HepG2 (cell line): ENCODE measurements around the gene MSMB. TPM values are rescaled to one million over a fixed set of nuclear protein-coding genes. Genes with fewer than 3 reads are reported as not detected.

Experiments
- ATF4 ChIP-seq, 2 experiments: fragments of 450-650 bp in 1 of 2; sonication (generic) in 1 of 2; formaldehyde crosslinking; IDR thresholded peaks; 2 replicates each; pipeline versions ENCODE4 v1.5.0 to v1.8.0; 2020 to 2022; ENCODE audit warnings: mild to moderate bottlenecking in 1 of 2, missing genetic modification reagents in 1 of 2
- ATF7-NPFF ChIP-seq: sonication (generic); formaldehyde crosslinking; IDR thresholded peaks from 2 replicates; pipeline ENCODE4 v1.8.1; 2023; ENCODE audit warnings: mild to moderate bottlenecking, low read depth, missing genetic modification reagents, moderate library complexity
- CCDC6 ChIP-seq: sonication (generic); formaldehyde crosslinking; IDR thresholded peaks from 2 replicates; pipeline ENCODE4 v1.8.1; 2022; ENCODE audit warnings: mild to moderate bottlenecking, missing genetic modification reagents, moderate library complexity
- DBP ChIP-seq: sonication (generic); formaldehyde crosslinking; IDR thresholded peaks from 2 replicates; pipeline ENCODE4 v1.4.0; 2020; ENCODE audit warnings: missing genetic modification reagents; ENCODE audit errors: not compliant biosample characterization
- EP300 ChIP-seq, 3 experiments: sonication (generic) in 1 of 3; formaldehyde crosslinking in 1 of 3; IDR thresholded peaks; 2 replicates each; pipeline versions ENCODE4 v1.5.1 to v1.6.1; 2011 to 2020; ENCODE audit warnings: low read depth in 2 of 3, low read length in 2 of 3, borderline replicate concordance in 1 of 3, improper control_type of control experiment in 1 of 3, mild to moderate bottlenecking in 1 of 3, missing genetic modification reagents in 1 of 3, moderate library complexity in 1 of 3
- FOSL2 ChIP-seq: sonication (generic); formaldehyde crosslinking; IDR thresholded peaks from 2 replicates; pipeline ENCODE4 v1.4.0; 2020; ENCODE audit warnings: missing genetic modification reagents
- FOXJ3 ChIP-seq: sonication (generic); formaldehyde crosslinking; IDR thresholded peaks from 2 replicates; pipeline ENCODE4 v1.4.0; 2020; ENCODE audit warnings: missing genetic modification reagents, mild to moderate bottlenecking, borderline replicate concordance
- HDAC1 ChIP-seq: sonication (generic); formaldehyde crosslinking; IDR thresholded peaks from 2 replicates; pipeline ENCODE4 v1.5.1; 2020; ENCODE audit warnings: mild to moderate bottlenecking, missing genetic modification reagents
- MAZ ChIP-seq, 2 experiments: sonication (generic) in 1 of 2; formaldehyde crosslinking in 1 of 2; IDR thresholded peaks; 2 replicates each; pipeline versions ENCODE4 v1.5.0 to v1.6.1; 2012 to 2020; ENCODE audit warnings: low read depth in 2 of 2, mild to moderate bottlenecking in 2 of 2, borderline replicate concordance in 1 of 2, improper control_type of control experiment in 1 of 2, low read length in 1 of 2, missing genetic modification reagents in 1 of 2, moderate library complexity in 1 of 2
- MED8 ChIP-seq: sonication (generic); formaldehyde crosslinking; IDR thresholded peaks from 2 replicates; pipeline ENCODE4 v1.8.1; 2023; ENCODE audit warnings: mild to moderate bottlenecking, missing genetic modification reagents; ENCODE audit not compliant: insufficient replicate concordance
- MEIS1 ChIP-seq: sonication (generic); formaldehyde crosslinking; IDR thresholded peaks from 2 replicates; pipeline ENCODE4 v1.9.0; 2021; ENCODE audit warnings: mild to moderate bottlenecking, missing genetic modification reagents, moderate library complexity, borderline replicate concordance
- MLX ChIP-seq: IDR thresholded peaks from 2 replicates; pipeline ENCODE4 v1.6.1; 2016
- MTERF4 ChIP-seq: sonication (generic); formaldehyde crosslinking; IDR thresholded peaks from 2 replicates; pipeline ENCODE4 v1.8.0; 2023; ENCODE audit warnings: mild to moderate bottlenecking, missing genetic modification reagents
- NR2F1 ChIP-seq, 2 experiments: fragments of 450-650 bp in 1 of 2; formaldehyde crosslinking in 1 of 2; IDR thresholded peaks; 2 replicates each; pipeline versions ENCODE4 v1.5.0 to v1.6.1; 2016 to 2020; ENCODE audit warnings: mild to moderate bottlenecking in 1 of 2, missing compliant biosample characterization in 1 of 2, missing genetic modification reagents in 1 of 2, moderate library complexity in 1 of 2
- SRF ChIP-seq: IDR thresholded peaks from 2 replicates; pipeline ENCODE4 v1.6.1; 2011; ENCODE audit warnings: mild to moderate bottlenecking, low read depth, low read length, moderate library complexity
- TCF7L2 ChIP-seq: IDR thresholded peaks from 2 replicates; pipeline ENCODE4 v1.6.1; 2011; ENCODE audit warnings: mild to moderate bottlenecking, low read depth, low read length, moderate library complexity
- ZNF136 ChIP-seq: sonication (generic); formaldehyde crosslinking; IDR thresholded peaks from 2 replicates; pipeline ENCODE4 v1.8.1; 2022; ENCODE audit warnings: low read depth, mild to moderate bottlenecking, moderate library complexity, missing genetic modification reagents
- ZNF232 ChIP-seq: sonication (generic); formaldehyde crosslinking; IDR thresholded peaks from 2 replicates; pipeline ENCODE4 v1.4.0; 2020; ENCODE audit warnings: missing genetic modification reagents, borderline replicate concordance
- ZNF264 ChIP-seq: sonication (generic); formaldehyde crosslinking; IDR thresholded peaks from 2 replicates; pipeline ENCODE4 v1.4.0; 2020; ENCODE audit warnings: missing genetic modification reagents
- ZNF746 ChIP-seq: sonication (generic); formaldehyde crosslinking; IDR thresholded peaks from 2 replicates; pipeline ENCODE4 v1.8.0; 2022; ENCODE audit warnings: mild to moderate bottlenecking, missing genetic modification reagents
- ZSCAN21 ChIP-seq: sonication (generic); formaldehyde crosslinking; IDR thresholded peaks from 2 replicates; pipeline ENCODE4 v1.8.0; 2022; ENCODE audit warnings: mild to moderate bottlenecking, missing genetic modification reagents, moderate library complexity, borderline replicate concordance
- polyA plus RNA-seq, 8 experiments: library from polyadenylated mRNA; depleted of rRNA in 3 of 8; stranded (reverse) in 7 of 8; unstranded in 1 of 8; fragments of >200 nt; fragmentation: Illumina TruSeq in 4 of 8; extraction: Trizol in 4 of 8; gene quantifications; 2 replicates each; pipeline versions ENCODE4 v1.2.1 to v1.2.3, GENCODE V29; 2011 to 2016; ENCODE audit warnings: low read depth in 4 of 8, missing spikeins in 1 of 8, mixed read lengths in 1 of 8; ENCODE audit not compliant: insufficient read depth in 1 of 8
- total RNA-seq, 5 experiments: library from RNA; depleted of rRNA; stranded (reverse); fragments of >200 nt; fragmentation: Illumina TruSeq; extraction: Trizol; gene quantifications; 2 replicates each; pipeline ENCODE4 v1.2.3, GENCODE V29; 2016; ENCODE audit warnings: low read depth in 1 of 5
- TF ChIP-seq, protein P1 (sequence below): sonication (generic); formaldehyde crosslinking; IDR thresholded peaks from 2 replicates; pipeline ENCODE4 v1.9.0; 2021; ENCODE audit warnings: missing genetic modification reagents, borderline replicate concordance

The MSMB gene
- total and polyA plus RNA-seq, 2 of the 13 experiments (the other 11 are each of a cell fraction or from before 2014, with no cell fraction given) = 0.84 TPM; not detected in 1

- TF ChIP-seq MTERF4 (CRISPR knock-in tag) (no peak), ZNF264 (CRISPR knock-in tag) (peak; percentile 61; the same call in 1 of the 2 replicates), TCF7L2 (peak; percentile 17; the same call in 1 of the 2 replicates), DBP (CRISPR knock-in tag) (no peak), NR2F1 (CRISPR knock-in tag; IDR thresholded peaks at IDR 0.05) (peak; percentile 61 to 92; a peak in 2 of 4 replicates), ATF4 (CRISPR knock-in tag; IDR thresholded peaks at IDR 0.05) (peak in 1 of 2 experiments; percentile 52; a peak in 1 of 4 replicates), FOXJ3 (CRISPR knock-in tag) (peak; percentile 96; the same call in 1 of the 2 replicates), ZSCAN21 (CRISPR knock-in tag) (0 out of 2 replicates have a peak, but pooled peaks have one; percentile 68), MAZ (IDR thresholded peaks at IDR 0.05; ENCODE audit: borderline replicate concordance, low read depth, low read length) (no peak), MAZ (CRISPR knock-in tag; IDR thresholded peaks at IDR 0.05; ENCODE audit: low read depth) (0 out of 2 replicates have a peak, but pooled peaks have one; percentile 29), MEIS1 (CRISPR knock-in tag) (peak; percentile 46), ZNF746 (CRISPR knock-in tag) (peak; percentile 90), SRF (0 out of 2 replicates have a peak, but pooled peaks have one; percentile 21), HDAC1 (CRISPR knock-in tag) (peak; percentile 56), MLX (CRISPR knock-in tag) (peak; percentile 89), CCDC6 (CRISPR knock-in tag) (0 out of 2 replicates have a peak, but pooled peaks have one; percentile 25), ZNF136 (CRISPR knock-in tag) (peak; percentile 69; the same call in 1 of the 2 replicates), FOSL2 (CRISPR knock-in tag) (peak; percentile 79), EP300 (IDR thresholded peaks at IDR 0.05; ENCODE audit: low read depth in 2 of 2, low read length in 2 of 2) (peak; percentile 72 to 99; a peak in 3 of 4 replicates), EP300 (CRISPR knock-in tag; IDR thresholded peaks at IDR 0.05; ENCODE audit: borderline replicate concordance) (peak; percentile 95), MED8 (CRISPR knock-in tag) (peak; percentile 86), ZNF232 (CRISPR knock-in tag) (peak; percentile 78; the same call in 1 of the 2 replicates), ATF7-NPFF (CRISPR knock-in tag) (0 out of 2 replicates have a peak, but pooled peaks have one; percentile 30)
- TF ChIP-seq, protein P1, sequence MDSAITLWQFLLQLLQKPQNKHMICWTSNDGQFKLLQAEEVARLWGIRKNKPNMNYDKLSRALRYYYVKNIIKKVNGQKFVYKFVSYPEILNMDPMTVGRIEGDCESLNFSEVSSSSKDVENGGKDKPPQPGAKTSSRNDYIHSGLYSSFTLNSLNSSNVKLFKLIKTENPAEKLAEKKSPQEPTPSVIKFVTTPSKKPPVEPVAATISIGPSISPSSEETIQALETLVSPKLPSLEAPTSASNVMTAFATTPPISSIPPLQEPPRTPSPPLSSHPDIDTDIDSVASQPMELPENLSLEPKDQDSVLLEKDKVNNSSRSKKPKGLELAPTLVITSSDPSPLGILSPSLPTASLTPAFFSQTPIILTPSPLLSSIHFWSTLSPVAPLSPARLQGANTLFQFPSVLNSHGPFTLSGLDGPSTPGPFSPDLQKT (CRISPR knock-in tag) = no peak
These were observed 6.2 kb upstream of the MSMB start (continued) for GRCh38 chr10:46052057-46052790.
